Spinal cord (tissue), 10 donors: ENCODE measurements around the gene C1QTNF6. TPM values are rescaled to one million over a fixed set of nuclear protein-coding genes. Genes with fewer than 3 reads are reported as not detected.
"Not testable (repeated sequence)": the region's sequence is repeated elsewhere in the genome, so short reads cannot be mapped to it uniquely, and the experiment has no call there.

Experiments
- DNase-seq, 6 donors: peaks; one replicate each; pipeline versions ENCODE4 v3.0.0 to v3.0.0-alpha.2; 2013 to 2015; ENCODE audit warnings: low spot score in 6 of 6, low read depth in 4 of 6
- H3K27ac ChIP-seq: one replicate; pipeline ENCODE4 v1.5.1; 2013; ENCODE audit warnings: low read depth, low read length, control low read depth
- H3K27me3 ChIP-seq: one replicate; pipeline ENCODE4 v1.6.1; 2013; ENCODE audit warnings: low read length; ENCODE audit not compliant: control insufficient read depth, insufficient read depth
- H3K36me3 ChIP-seq: one replicate; pipeline ENCODE4 v1.6.1; 2013; ENCODE audit warnings: low read length; ENCODE audit not compliant: control insufficient read depth, insufficient read depth
- H3K4me1 ChIP-seq: one replicate; pipeline ENCODE4 v1.6.1; 2013; ENCODE audit warnings: low read length; ENCODE audit not compliant: control insufficient read depth, insufficient read depth
- H3K4me3 ChIP-seq: one replicate; pipeline ENCODE4 v1.5.1; 2013; ENCODE audit warnings: low read depth, low read length, control low read depth
- H3K9me3 ChIP-seq: one replicate; pipeline ENCODE4 v1.6.1; 2013; ENCODE audit warnings: low read length; ENCODE audit not compliant: control insufficient read depth, insufficient read depth
- WGBS: methylation state at CpG from one replicate; pipeline ENCODE4 v1.1.5; 2013; ENCODE audit warnings: missing lambda C conversion rate; ENCODE audit not compliant: insufficient coverage; 5-methylcytosine and 5-hydroxymethylcytosine counted together
- polyA plus RNA-seq, 2 donors: library from polyadenylated mRNA; unstranded; fragments of 120-200 nt; gene quantifications; one replicate each; pipeline ENCODE4 v1.2.1, GENCODE V29; 2013; ENCODE audit not compliant: insufficient read length in 2 of 2
- total RNA-seq, 2 donors: library from RNA; depleted of rRNA in 1 of 2; stranded (reverse); fragments of 120-200 nt in 1 of 2; fragments of >200 nt in 1 of 2; gene quantifications; one replicate each; pipeline versions ENCODE4 v1.2.3 to v1.2.4, GENCODE V29; 2013 to 2014
- donor health status: healthy.

Gene C1QTNF6
- total and polyA plus RNA-seq, 4 donors: 7.5 to 15.1 (median 12.9) TPM

DNA sequence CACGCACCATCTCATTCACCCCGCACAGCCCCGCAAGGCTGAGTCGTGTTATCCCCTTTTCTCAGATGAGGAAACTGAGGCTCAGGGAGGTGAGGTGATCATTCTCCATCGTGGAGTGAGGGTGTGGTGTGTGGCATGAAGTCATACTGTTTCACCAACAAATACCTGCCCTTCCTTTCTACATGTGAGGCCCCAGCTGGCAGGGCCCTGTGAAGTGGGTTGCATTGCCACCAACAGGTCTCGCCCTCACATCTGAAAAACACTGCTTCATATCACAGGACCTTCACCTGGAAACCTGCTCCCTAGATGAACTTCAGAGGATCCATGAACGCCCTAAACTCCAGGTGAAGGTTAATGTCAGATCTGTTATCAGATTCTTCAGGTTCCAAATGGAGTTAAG, 19.9 kb upstream of the C1QTNF6 start:
- H3K27me3 ChIP-seq: no peaks in the 10 kb centered on the region
- WGBS: 94% methylated on average over 2 of the region's 7 CpGs
- peaks cover 7% of the 10 kb centered on the region for H3K36me3 ChIP-seq
- peaks cover 23% of the 10 kb centered on the region for H3K4me1 ChIP-seq
- no peaks in the 10 kb centered on the region for H3K9me3 ChIP-seq
- H3K4me3 ChIP-seq: no peak overlapping the region
- no peak for DNase-seq
- H3K27ac ChIP-seq: no peak overlapping the region

DNA sequence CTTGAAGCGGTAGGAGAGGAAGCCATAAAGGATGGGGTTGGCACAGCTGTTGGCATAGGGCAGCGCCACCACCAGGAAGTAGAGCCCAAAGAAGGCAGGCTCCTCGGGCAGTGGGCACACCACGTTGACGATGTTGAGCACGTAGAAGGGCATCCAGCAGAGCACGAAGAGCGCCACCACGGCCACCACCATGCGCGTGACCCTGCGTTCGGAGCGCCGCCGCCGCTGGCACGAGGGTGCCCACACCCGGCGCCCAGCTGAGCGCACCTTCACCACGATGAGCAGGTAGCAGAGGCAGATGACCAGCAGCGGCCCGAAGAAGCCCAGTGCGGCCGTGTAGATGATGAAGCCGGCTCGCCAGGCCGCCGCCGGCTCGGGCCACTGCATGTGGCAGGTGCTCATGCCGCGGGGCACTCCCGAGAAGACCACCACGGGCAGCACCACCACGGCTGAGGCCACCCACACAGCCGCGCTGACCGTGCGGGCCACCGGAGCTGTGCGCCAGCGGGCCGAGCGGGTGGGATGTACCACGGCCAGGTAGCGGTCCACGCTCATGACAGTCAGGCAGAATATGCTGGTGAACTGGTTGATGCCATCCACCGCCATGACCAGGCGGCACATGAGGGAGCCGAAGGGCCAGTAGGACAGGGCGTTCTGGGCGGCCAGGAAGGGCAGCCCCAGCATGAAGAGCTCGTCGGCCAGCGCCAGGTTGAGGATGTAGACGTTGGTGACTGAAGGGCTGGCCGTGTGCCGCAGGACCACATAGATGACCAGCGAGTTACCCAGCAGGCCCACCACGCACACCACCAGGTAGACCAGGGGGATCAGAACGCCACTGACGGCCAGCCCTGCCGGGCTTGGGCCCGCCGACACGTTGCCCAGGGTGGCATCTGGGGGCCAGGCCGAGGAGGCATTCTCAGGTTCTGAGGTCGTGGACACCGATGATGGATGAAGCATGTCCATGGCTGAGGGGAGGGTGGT, 19.1 kb upstream of the C1QTNF6 start:
- 93% methylated on average over 68 of the region's 71 CpGs for WGBS
- H3K27ac ChIP-seq: no peak overlapping the region
- no peak overlapping the region for H3K4me3 ChIP-seq
- DNase-seq: no peak
- H3K27me3 ChIP-seq: no peaks in the 10 kb centered on the region
- peaks cover 7% of the 10 kb centered on the region for H3K36me3 ChIP-seq
- no peaks in the 10 kb centered on the region for H3K9me3 ChIP-seq
- H3K4me1 ChIP-seq: peaks cover 22% of the 10 kb centered on the region

DNA sequence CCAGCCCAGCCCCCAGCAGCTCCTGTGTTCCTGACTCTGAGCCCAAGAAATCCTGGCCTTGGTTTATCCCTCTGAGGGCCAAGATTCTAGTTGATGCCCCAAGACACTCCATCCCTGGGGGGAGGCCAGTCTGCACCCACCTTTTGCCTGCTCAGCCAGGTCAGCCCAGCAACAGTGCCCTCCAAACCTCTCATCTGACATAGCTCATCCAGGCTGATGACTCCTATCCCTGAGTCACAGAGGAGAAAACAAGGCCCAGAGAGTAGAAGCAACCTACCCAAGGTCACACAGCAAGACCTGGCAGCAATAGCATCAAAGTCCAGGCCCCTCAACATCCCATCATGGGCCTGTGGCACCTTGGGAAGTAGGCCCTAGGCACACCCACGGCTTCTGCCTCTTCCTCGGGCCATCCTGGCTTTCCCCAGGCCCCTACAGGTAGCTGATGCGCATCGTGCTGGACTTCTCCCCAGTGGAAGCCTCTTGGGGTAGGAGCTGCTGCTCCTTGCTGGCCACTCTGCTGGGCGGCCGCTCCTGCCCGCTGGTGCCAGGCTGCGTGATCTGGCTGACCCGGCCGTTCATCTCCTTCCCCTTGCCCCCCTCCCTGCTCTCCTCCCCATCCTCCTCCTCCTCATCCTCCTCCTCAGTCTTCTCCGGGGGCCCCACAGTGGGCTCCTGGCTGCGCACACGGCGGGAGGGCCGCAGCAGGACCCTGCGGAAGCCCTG, 18.2 kb upstream of the C1QTNF6 start:
- Histone ChIP-seq H3K36me3 (peaks cover 7% of the 10 kb centered on the region), H3K4me3 (no peak overlapping the region), H3K27ac (no peak overlapping the region), H3K27me3 (no peaks in the 10 kb centered on the region), H3K9me3 (no peaks in the 10 kb centered on the region), H3K4me1 (peaks cover 14% of the 10 kb centered on the region)
- no peak for DNase-seq
- WGBS: 87% methylated on average over 15 of the region's 16 CpGs

DNA sequence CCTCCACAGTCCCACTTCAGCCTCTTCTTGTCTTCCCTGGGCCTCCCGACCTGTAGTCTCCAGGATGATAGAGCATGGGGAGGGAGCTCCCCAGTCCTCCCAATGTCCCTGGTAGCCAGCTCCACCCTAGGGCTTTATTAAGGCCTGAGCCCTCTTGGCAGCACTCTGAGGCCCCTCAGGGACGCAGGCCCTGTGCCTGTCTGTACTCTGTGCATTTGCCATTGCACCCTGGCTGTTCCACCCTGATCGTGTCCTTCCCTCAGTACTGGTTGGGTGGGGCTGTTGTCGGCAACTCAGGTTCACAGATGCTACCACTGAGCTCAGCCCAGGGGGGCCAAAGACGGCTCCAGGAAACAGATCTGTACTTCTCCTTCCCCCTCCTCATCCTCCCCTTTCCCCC, 17.0 kb upstream of the C1QTNF6 start:
- H3K4me3 ChIP-seq: no peak overlapping the region
- H3K36me3 ChIP-seq: peaks cover 7% of the 10 kb centered on the region
- peaks cover 11% of the 10 kb centered on the region for H3K4me1 ChIP-seq
- 78% methylated on average over 4 of the region's 5 CpGs for whole genome bisulfite sequencing
- DNase-seq: no peak
- H3K27ac ChIP-seq: no peak overlapping the region
- no peaks in the 10 kb centered on the region for H3K9me3 ChIP-seq
- H3K27me3 ChIP-seq: no peaks in the 10 kb centered on the region

DNA sequence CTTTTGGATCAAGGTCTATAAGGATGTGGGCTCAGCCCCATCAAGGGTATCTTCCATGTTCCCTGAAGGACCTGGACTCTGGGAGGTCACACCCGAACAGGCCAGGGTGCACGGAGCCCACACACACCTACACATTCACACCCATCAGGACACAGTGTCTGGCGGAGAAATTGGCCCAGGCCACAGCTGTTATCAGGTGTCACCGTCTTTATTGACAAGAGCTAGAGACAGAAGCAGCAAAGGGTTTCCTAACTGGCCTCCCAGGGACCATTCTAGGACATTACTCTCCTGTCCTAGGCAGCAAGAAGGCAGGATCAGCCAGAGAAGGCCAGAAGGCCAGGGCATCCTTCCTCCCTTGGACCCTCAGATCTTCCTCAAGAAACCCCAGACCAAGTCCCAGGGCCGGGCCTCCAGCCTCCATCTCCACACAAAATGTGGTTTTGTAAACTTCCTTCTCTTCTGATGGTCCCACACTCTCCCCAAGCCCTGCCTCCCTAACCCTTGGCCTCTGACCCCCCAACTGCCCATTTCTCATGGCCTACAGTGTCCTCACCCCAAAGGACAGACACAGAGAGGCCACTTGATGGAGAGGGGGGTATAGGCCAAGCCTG, 16.1 kb upstream of the C1QTNF6 start:
- peaks cover 7% of the 10 kb centered on the region for H3K36me3 ChIP-seq
- peaks cover 18% of the 10 kb centered on the region for H3K4me1 ChIP-seq
- WGBS: 90% methylated on average over 5 of the region's 5 CpGs
- H3K27me3 ChIP-seq: no peaks in the 10 kb centered on the region
- no peak overlapping the region for H3K4me3 ChIP-seq
- H3K9me3 ChIP-seq: no peaks in the 10 kb centered on the region
- H3K27ac ChIP-seq: no peak overlapping the region
- no peak for DNase-seq

DNA sequence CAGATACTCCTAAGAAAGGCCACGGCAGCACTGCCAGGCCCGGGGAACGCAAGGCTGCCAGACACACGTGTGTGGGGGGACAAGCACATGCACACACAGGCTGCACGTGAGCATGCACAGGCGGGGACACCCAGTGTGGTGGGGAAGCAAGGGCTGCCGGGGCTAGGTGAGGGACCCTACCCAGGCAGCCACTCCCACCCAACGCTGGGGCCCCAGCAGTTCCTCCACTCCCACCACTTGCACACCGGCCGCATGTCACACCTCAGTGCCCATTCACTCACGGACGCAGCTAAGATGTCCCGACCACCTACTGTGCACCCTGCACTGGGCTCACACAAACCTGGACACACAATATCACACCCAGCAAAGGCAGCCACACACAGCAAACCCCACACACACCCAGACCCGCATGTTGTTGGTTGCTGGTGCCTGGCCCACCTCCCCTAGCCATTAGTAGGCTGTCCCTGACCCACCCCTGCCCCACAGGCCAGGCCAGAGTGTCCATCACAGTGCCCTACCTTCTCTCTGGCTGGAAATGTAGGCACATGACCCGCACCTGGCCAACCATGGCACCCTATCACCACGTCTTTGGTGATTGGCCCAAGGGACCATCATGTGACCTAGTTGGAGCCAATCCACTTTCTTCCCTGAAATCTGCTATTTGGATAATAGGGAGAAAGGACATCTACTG, 15.5 kb upstream of the C1QTNF6 start:
- Histone ChIP-seq H3K36me3 (peaks cover 7% of the 10 kb centered on the region), H3K4me1 (peaks cover 23% of the 10 kb centered on the region), H3K27me3 (no peaks in the 10 kb centered on the region), H3K27ac (no peak overlapping the region), H3K9me3 (no peaks in the 10 kb centered on the region), H3K4me3 (no peak overlapping the region)
- 73% methylated on average over 15 of the region's 16 CpGs for WGBS
- no peak for DNase-seq

DNA sequence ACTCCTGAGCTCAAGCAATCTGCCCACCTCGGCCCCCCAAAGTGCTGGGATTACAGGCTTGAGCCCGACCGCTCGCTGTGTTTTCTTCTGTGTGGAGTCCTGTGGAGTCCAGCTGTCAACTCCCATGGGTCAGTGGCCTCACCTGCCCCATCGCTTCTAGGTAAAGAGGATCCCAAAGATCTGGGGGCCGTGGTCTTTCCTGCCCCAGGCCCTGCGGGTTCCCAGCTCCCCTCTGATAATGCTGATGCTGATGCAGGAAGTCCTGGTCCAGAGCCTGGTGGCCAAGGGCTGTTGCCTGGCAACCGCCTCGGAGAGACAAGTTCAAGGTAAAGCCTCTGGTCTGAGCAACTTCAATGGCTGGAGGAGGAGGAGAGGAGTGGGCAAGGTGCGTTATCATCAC, 14.7 kb upstream of the C1QTNF6 start:
- Histone ChIP-seq H3K4me3 (no peak overlapping the region), H3K27me3 (no peaks in the 10 kb centered on the region), H3K4me1 (peaks cover 31% of the 10 kb centered on the region), H3K27ac (no peak overlapping the region), H3K36me3 (peaks cover 7% of the 10 kb centered on the region), H3K9me3 (no peaks in the 10 kb centered on the region)
- WGBS: 79% methylated on average over 6 of the region's 10 CpGs
- peak in 2 of 6 donors; percentile 26 to 82 for DNase-seq

DNA sequence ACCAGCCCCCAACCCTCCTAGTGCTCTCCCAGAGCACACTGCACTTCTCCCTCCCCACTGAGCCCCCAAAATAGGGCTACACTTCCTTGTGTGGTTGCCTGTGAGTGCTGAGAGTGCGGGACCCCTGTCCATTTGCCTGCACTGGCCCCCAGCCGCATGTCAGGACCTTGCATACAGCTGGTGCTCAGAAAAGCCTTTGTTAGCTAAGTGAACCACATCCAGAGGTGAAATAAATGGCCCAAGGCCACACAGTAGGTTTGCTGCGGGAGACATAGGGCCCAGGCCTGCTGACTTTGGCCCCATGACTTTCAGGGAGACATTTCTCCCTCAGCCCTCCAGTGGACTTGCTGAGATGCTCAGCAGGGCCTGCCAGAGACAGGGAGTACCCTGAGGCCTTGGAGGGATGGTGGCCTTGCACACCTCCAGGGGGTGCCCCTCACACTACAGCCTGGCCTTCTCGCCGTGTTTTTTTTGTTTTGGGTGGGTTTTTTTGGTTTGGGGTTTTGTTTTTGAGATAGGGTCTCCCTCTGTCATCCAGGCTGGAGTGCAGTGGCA, 14.0 kb upstream of the C1QTNF6 start:
- Histone ChIP-seq H3K4me3 (no peak overlapping the region), H3K36me3 (peaks cover 8% of the 10 kb centered on the region), H3K4me1 (peaks cover 37% of the 10 kb centered on the region), H3K27me3 (no peaks in the 10 kb centered on the region), H3K27ac (no peak overlapping the region), H3K9me3 (no peaks in the 10 kb centered on the region)
- no peak for DNase-seq
- 94% methylated on average over 3 of the region's 5 CpGs for WGBS

DNA sequence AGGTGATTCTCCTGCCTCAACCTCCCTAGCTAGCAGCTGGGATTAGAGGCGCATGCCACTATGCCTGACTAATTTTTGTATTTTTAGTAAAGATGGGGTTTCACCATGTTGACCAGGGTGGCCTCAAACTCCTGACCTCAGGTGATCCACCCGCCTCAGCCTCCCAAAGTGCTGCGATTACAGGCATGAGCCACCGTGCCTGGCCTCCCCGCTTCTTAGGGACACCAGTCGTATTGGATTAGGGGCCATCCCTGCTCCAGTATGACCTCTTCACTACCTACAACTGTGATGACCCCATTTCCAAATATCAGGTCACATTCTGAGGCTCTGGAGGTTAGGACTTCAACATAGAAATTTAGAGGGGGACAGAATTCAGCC, 13.4 kb upstream of the C1QTNF6 start:
- H3K27ac ChIP-seq, H3K36me3 ChIP-seq, H3K27me3 ChIP-seq, H3K9me3 ChIP-seq, DNase-seq, H3K4me3 ChIP-seq: not testable (repeated sequence)
- peaks cover 43% of the 10 kb centered on the region for H3K4me1 ChIP-seq
- WGBS: 94% methylated on average over 5 of the region's 6 CpGs
